ENCODE results near the gene DNAJC22.
"Not testable (repeated sequence)": the region's sequence is repeated elsewhere in the genome, so short reads cannot be mapped to it uniquely, and the experiment has no call there.

DNAJC22 gene

GRCh38 chr12:49377386-49377785 lies 30.7 kb downstream of the DNAJC22 start:
- DNase-seq, result no peak

GRCh38 chr12:49380184-49380583 lies 33.5 kb downstream of the DNAJC22 start:
- DNase-seq, result not testable (repeated sequence)

DNA sequence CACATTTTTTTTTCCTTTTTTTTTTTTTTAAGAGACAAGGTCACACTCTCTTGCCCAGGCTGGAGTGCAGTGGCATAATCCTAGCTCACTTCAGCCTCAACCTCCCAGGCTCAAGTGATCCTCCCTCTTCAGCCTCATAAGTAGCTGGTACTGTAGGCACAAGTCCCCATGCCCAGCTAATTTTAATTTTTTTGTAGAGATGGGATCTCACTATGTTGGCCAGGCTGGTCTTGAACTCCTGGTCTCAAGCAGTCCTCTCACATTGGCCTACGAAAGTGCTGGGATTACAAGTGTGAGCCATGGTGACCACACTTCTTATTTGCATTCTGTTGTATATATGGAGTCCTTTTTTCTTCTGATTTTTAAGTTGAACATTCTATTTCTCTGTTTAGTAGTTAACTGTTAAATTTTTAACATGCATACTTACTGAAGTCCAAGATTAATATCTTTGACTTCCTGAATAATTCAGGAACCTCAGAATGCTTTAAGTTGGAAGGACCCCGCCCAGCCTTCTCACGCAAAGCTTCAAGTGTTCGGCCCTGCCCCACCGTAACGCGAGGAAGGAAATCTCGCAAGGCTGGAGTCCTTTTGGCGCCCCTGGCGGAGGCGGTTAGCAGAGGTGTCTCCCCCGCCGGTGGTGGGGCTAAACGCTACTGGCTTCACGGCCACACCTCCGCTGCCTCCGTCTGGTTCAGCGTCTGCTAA lies 42.1 kb downstream of the DNAJC22 start:
- no peak for DNase-seq

GRCh38 chr12:49389387-49389703 lies 42.7 kb downstream of the DNAJC22 start:
- no peak for DNase-seq

- no peak for DNase-seq
These were observed 50.3 kb downstream of the DNAJC22 start for GRCh38 chr12:49397000-49397399.

DNA sequence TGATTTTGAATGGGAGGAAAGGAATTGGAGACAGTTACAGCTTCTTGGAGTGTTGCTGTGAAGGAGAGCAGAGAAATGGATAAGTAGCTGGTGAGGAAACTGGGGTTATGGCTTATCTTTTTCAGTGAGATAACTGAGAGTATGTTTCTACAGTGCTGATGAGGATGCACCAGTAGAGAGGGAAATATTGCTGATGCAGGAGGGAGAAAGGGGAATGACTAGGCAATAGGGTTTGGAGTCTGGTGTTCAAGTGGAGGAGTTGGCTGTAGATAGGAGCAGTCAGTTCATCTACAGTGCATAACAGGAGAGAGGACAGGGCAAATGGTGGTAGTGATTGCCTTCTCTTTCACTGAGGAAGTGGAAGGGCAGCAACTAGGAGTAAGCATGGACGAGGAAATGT lies 53.6 kb downstream of the DNAJC22 start:
- DNase-seq, result no peak

Data from NCI-H2029 (cell line).